K562 (cell line): ENCODE data around the gene APCDD1.

Experiments used
- EZH2 ChIP-seq: IDR thresholded peaks from 2 replicates; pipeline ENCODE4 v1.6.1; 2012; ENCODE audit warnings: low read depth, mild to moderate bottlenecking, inconsistent platforms, low read length, borderline replicate concordance
- ZNF583 ChIP-seq: fragments of 250-450 bp; sonication (Bioruptor Pico); IDR thresholded peaks from 2 replicates; pipeline ENCODE4 v1.4.0; 2020
- ZNF592 ChIP-seq: fragments of 450-650 bp; IDR thresholded peaks from 2 replicates; pipeline ENCODE4 v1.6.1; 2017; ENCODE audit warnings: antibody characterized with exemption, mild to moderate bottlenecking

- TF ChIP-seq ZNF592 (no peak), EZH2 (no peak), ZNF583 (CRISPR knock-in tag) (no peak)
Measured at GRCh38 chr18:10500038-10500437, 45.6 kb downstream of the APCDD1 start.
